ENCODE results near the gene SYNE1.

SYNE1 gene

GRCh38 chr6:152188011-152188410 lies 449.2 kb downstream of the SYNE1 start:
- H2BK120ac ChIP-seq (ENCODE audit: insufficient read depth, low read length, poor library complexity), result no peak overlapping the region
- H3K9me3 ChIP-seq (ENCODE audit: insufficient read depth, low read depth, low read length), result no peaks in the 10 kb centered on the region
- no peak overlapping the region for H4K8ac ChIP-seq (ENCODE audit: low read depth, low read length)
- no peak overlapping the region for H3K9ac ChIP-seq (ENCODE audit: low read length)
- no peak overlapping the region for H2AK5ac ChIP-seq (ENCODE audit: low read length)
- no peak for DNase-seq
- no peak overlapping the region for H3K14ac ChIP-seq (ENCODE audit: low read length)
- no peaks in the 10 kb centered on the region for H3K4me1 ChIP-seq (ENCODE audit: control insufficient read depth in 1 of 2, insufficient read depth in 2 of 2, low read length in 2 of 2)
- H3K4ac ChIP-seq (ENCODE audit: low read depth, low read length), result no peak overlapping the region
- H3K27me3 ChIP-seq (ENCODE audit: insufficient read depth, low read length), result no peaks in the 10 kb centered on the region
- no peak overlapping the region for H2BK12ac ChIP-seq (ENCODE audit: low read length)
- no peak overlapping the region for H3K4me3 ChIP-seq (ENCODE audit: low read depth, low read length)
- H3K27ac ChIP-seq (ENCODE audit: low read depth, low read length), result no peak overlapping the region
- H3K18ac ChIP-seq (ENCODE audit: low read length), result no peak overlapping the region
- no peak overlapping the region for H3K4me2 ChIP-seq (ENCODE audit: low read length)
- H3K36me3 ChIP-seq (ENCODE audit: control insufficient read depth in 1 of 2, insufficient read depth in 2 of 2, low read length in 2 of 2), result no peaks in the 10 kb centered on the region
- no peak overlapping the region for H4K91ac ChIP-seq (ENCODE audit: low read depth, low read length)
- H4K12ac ChIP-seq (ENCODE audit: low read depth, low read length), result no peak overlapping the region
- no peak overlapping the region for H3K23ac ChIP-seq (ENCODE audit: low read length)
- H2AFZ ChIP-seq (ENCODE audit: insufficient read depth, low read length, poor library complexity), result no peak overlapping the region
- no peak overlapping the region for H2BK5ac ChIP-seq (ENCODE audit: low read depth, low read length, poor library complexity)
- no peaks in the 10 kb centered on the region for H3K79me2 ChIP-seq (ENCODE audit: control insufficient read depth, insufficient read depth, low read length, poor library complexity)
- H3K79me1 ChIP-seq (ENCODE audit: low read length), result no peaks in the 10 kb centered on the region
- WGBS (ENCODE audit: extremely low coverage, insufficient coverage, insufficient read length), result no CpG with 5 or more reads among the region's 3 CpGs

DNA sequence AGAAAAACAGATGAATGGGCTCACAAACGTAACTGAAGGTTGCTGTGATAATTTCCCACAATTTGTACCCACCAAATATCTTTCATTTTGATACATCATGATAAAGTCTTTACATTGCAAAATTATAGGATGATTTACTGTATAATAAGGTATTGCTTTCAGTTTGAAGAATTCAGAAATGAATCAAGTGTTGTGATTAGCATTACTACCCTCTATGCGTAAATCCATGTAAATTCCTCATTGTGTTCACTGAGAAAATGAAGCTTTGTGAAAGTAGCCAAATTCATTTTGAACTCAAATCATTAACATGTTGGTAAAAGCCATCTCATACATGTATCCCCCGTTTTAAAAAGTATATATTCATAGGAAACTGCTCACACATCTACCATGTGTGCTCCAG lies 450.3 kb downstream of the SYNE1 start:
- H3K4me3 ChIP-seq (ENCODE audit: low read depth, low read length), result no peak overlapping the region
- H3K9me3 ChIP-seq (ENCODE audit: insufficient read depth, low read depth, low read length), result no peaks in the 10 kb centered on the region
- H3K23ac ChIP-seq (ENCODE audit: low read length), result no peak overlapping the region
- no peaks in the 10 kb centered on the region for H3K27me3 ChIP-seq (ENCODE audit: insufficient read depth, low read length)
- no peak overlapping the region for H3K27ac ChIP-seq (ENCODE audit: low read depth, low read length)
- no peak overlapping the region for H2AK5ac ChIP-seq (ENCODE audit: low read length)
- no peak overlapping the region for H2BK120ac ChIP-seq (ENCODE audit: insufficient read depth, low read length, poor library complexity)
- no peaks in the 10 kb centered on the region for H3K79me1 ChIP-seq (ENCODE audit: low read length)
- no peak overlapping the region for H4K91ac ChIP-seq (ENCODE audit: low read depth, low read length)
- H3K9ac ChIP-seq (ENCODE audit: low read length), result no peak overlapping the region
- H2AFZ ChIP-seq (ENCODE audit: insufficient read depth, low read length, poor library complexity), result no peak overlapping the region
- no peaks in the 10 kb centered on the region for H3K79me2 ChIP-seq (ENCODE audit: control insufficient read depth, insufficient read depth, low read length, poor library complexity)
- no peak overlapping the region for H3K14ac ChIP-seq (ENCODE audit: low read length)
- no peaks in the 10 kb centered on the region for H3K36me3 ChIP-seq (ENCODE audit: control insufficient read depth in 1 of 2, insufficient read depth in 2 of 2, low read length in 2 of 2)
- no peak overlapping the region for H3K18ac ChIP-seq (ENCODE audit: low read length)
- DNase-seq, result no peak
- H3K4me1 ChIP-seq (ENCODE audit: control insufficient read depth in 1 of 2, insufficient read depth in 2 of 2, low read length in 2 of 2), result no peaks in the 10 kb centered on the region
- H4K8ac ChIP-seq (ENCODE audit: low read depth, low read length), result no peak overlapping the region
- no peak overlapping the region for H2BK5ac ChIP-seq (ENCODE audit: low read depth, low read length, poor library complexity)
- no peak overlapping the region for H4K12ac ChIP-seq (ENCODE audit: low read depth, low read length)
- no peak overlapping the region for H3K4me2 ChIP-seq (ENCODE audit: low read length)
- H3K4ac ChIP-seq (ENCODE audit: low read depth, low read length), result no peak overlapping the region
- no CpG with 5 or more reads among the region's 3 CpGs for WGBS (ENCODE audit: extremely low coverage, insufficient coverage, insufficient read length)
- no peak overlapping the region for H2BK12ac ChIP-seq (ENCODE audit: low read length)

GRCh38 chr6:152184917-152185574 lies 452.1 kb downstream of the SYNE1 start:
- H3K14ac ChIP-seq (ENCODE audit: low read length), result no peak overlapping the region
- H3K79me1 ChIP-seq (ENCODE audit: low read length), result no peaks in the 10 kb centered on the region
- H3K9me3 ChIP-seq (ENCODE audit: insufficient read depth, low read depth, low read length), result no peaks in the 10 kb centered on the region
- no peak overlapping the region for H3K4me3 ChIP-seq (ENCODE audit: low read depth, low read length)
- H3K4me2 ChIP-seq (ENCODE audit: low read length), result no peak overlapping the region
- WGBS (ENCODE audit: extremely low coverage, insufficient coverage, insufficient read length), result no CpG with 5 or more reads among the region's 6 CpGs
- H4K91ac ChIP-seq (ENCODE audit: low read depth, low read length), result no peak overlapping the region
- no peak overlapping the region for H2BK12ac ChIP-seq (ENCODE audit: low read length)
- H4K12ac ChIP-seq (ENCODE audit: low read depth, low read length), result no peak overlapping the region
- H2AFZ ChIP-seq (ENCODE audit: insufficient read depth, low read length, poor library complexity), result no peak overlapping the region
- no peaks in the 10 kb centered on the region for H3K79me2 ChIP-seq (ENCODE audit: control insufficient read depth, insufficient read depth, low read length, poor library complexity)
- DNase-seq, result peak in 1 of 2 donors; percentile 9
- no peak overlapping the region for H3K23ac ChIP-seq (ENCODE audit: low read length)
- no peak overlapping the region for H4K8ac ChIP-seq (ENCODE audit: low read depth, low read length)
- H3K4me1 ChIP-seq (ENCODE audit: control insufficient read depth in 1 of 2, insufficient read depth in 2 of 2, low read length in 2 of 2), result no peaks in the 10 kb centered on the region
- H3K27ac ChIP-seq (ENCODE audit: low read depth, low read length), result no peak overlapping the region
- H3K4ac ChIP-seq (ENCODE audit: low read depth, low read length), result no peak overlapping the region
- no peak overlapping the region for H2AK5ac ChIP-seq (ENCODE audit: low read length)
- no peaks in the 10 kb centered on the region for H3K27me3 ChIP-seq (ENCODE audit: insufficient read depth, low read length)
- H3K36me3 ChIP-seq (ENCODE audit: control insufficient read depth in 1 of 2, insufficient read depth in 2 of 2, low read length in 2 of 2), result no peaks in the 10 kb centered on the region
- H3K9ac ChIP-seq (ENCODE audit: low read length), result no peak overlapping the region
- no peak overlapping the region for H2BK120ac ChIP-seq (ENCODE audit: insufficient read depth, low read length, poor library complexity)
- no peak overlapping the region for H3K18ac ChIP-seq (ENCODE audit: low read length)
- no peak overlapping the region for H2BK5ac ChIP-seq (ENCODE audit: low read depth, low read length, poor library complexity)

DNA sequence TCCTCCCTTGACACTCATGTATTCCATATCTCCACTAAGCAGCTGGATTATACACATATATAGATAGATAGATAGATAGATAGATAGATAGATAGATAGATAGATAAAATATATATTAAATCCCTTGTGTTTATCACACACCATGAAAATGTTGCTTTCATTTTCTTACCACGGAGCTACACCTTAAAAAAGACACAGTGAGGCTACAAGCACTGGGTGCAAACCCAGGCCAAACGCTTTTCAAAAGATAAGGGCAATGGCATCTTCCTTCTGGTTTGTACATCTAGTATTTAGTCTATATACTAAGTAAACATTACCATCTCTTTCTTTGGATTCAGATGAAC lies 452.6 kb downstream of the SYNE1 start:
- Histone ChIP-seq H3K23ac (ENCODE audit: low read length) (no peak overlapping the region), H4K91ac (ENCODE audit: low read depth, low read length) (no peak overlapping the region), H2BK120ac (ENCODE audit: insufficient read depth, low read length, poor library complexity) (no peak overlapping the region), H4K8ac (ENCODE audit: low read depth, low read length) (no peak overlapping the region), H2BK5ac (ENCODE audit: low read depth, low read length, poor library complexity) (no peak overlapping the region), H3K36me3 (ENCODE audit: control insufficient read depth in 1 of 2, insufficient read depth in 2 of 2, low read length in 2 of 2) (no peaks in the 10 kb centered on the region), H4K12ac (ENCODE audit: low read depth, low read length) (no peak overlapping the region), H3K4me1 (ENCODE audit: control insufficient read depth in 1 of 2, insufficient read depth in 2 of 2, low read length in 2 of 2) (no peaks in the 10 kb centered on the region), H3K9me3 (ENCODE audit: insufficient read depth, low read depth, low read length) (no peaks in the 10 kb centered on the region), H3K9ac (ENCODE audit: low read length) (no peak overlapping the region), H3K27ac (ENCODE audit: low read depth, low read length) (no peak overlapping the region), H3K14ac (ENCODE audit: low read length) (no peak overlapping the region), H3K79me2 (ENCODE audit: control insufficient read depth, insufficient read depth, low read length, poor library complexity) (no peaks in the 10 kb centered on the region), H3K79me1 (ENCODE audit: low read length) (no peaks in the 10 kb centered on the region), H2BK12ac (ENCODE audit: low read length) (no peak overlapping the region), H3K18ac (ENCODE audit: low read length) (no peak overlapping the region), H3K4me2 (ENCODE audit: low read length) (no peak overlapping the region), H3K27me3 (ENCODE audit: insufficient read depth, low read length) (no peaks in the 10 kb centered on the region), H2AFZ (ENCODE audit: insufficient read depth, low read length, poor library complexity) (no peak overlapping the region), H3K4ac (ENCODE audit: low read depth, low read length) (no peak overlapping the region), H3K4me3 (ENCODE audit: low read depth, low read length) (no peak overlapping the region), H2AK5ac (ENCODE audit: low read length) (no peak overlapping the region)
- DNase-seq, result no peak
- WGBS (ENCODE audit: extremely low coverage, insufficient coverage, insufficient read length), result no CpG with 5 or more reads among the region's 2 CpGs

All from trophoblast cell (in vitro differentiated cells and primary cell).